GM23248 (cell line): ENCODE data around the gene NCAN. TPM values are rescaled to one million over a fixed set of nuclear protein-coding genes. Genes with fewer than 3 reads are reported as not detected.

Experiments used
- DNase-seq: peaks from one replicate; pipeline ENCODE4 v3.0.0-alpha.2; 2015
- H2AFZ ChIP-seq: fragments of 200-600 bp; sonication (generic); 2 replicates; pipeline ENCODE4 v1.6.1; 2016; ENCODE audit warnings: antibody characterized with exemption
- H3F3A ChIP-seq: fragments of 200-600 bp; sonication (generic); 2 replicates; pipeline ENCODE4 v1.6.1; 2016; ENCODE audit warnings: mild to moderate bottlenecking, antibody characterized with exemption, mixed run types; ENCODE audit not compliant: insufficient read depth
- H3K27ac ChIP-seq: fragments of 200-600 bp; sonication (generic); 2 replicates; pipeline ENCODE4 v1.5.1; 2016; ENCODE audit warnings: mild to moderate bottlenecking
- H3K27me3 ChIP-seq: fragments of 200-600 bp; sonication (generic); replicated peaks from 2 replicates; pipeline ENCODE4 v1.6.1; 2016; ENCODE audit warnings: mild to moderate bottlenecking; ENCODE audit not compliant: insufficient read depth
- H3K36me3 ChIP-seq: fragments of 200-600 bp; sonication (generic); 2 replicates; pipeline ENCODE4 v1.6.1; 2016; ENCODE audit warnings: low read depth, mild to moderate bottlenecking
- H3K4me1 ChIP-seq: fragments of 200-600 bp; sonication (generic); 2 replicates; pipeline ENCODE4 v1.6.1; 2016; ENCODE audit warnings: mild to moderate bottlenecking; ENCODE audit not compliant: insufficient read depth
- H3K4me2 ChIP-seq: fragments of 200-600 bp; sonication (generic); one replicate; pipeline ENCODE4 v1.6.1; 2016; ENCODE audit warnings: mild to moderate bottlenecking; ENCODE audit not compliant: unreplicated experiment
- H3K4me3 ChIP-seq: fragments of 200-600 bp; sonication (generic); 2 replicates; pipeline ENCODE4 v1.5.1; 2016; ENCODE audit warnings: mild to moderate bottlenecking
- H3K79me2 ChIP-seq: fragments of 200-600 bp; sonication (generic); 2 replicates; pipeline ENCODE4 v1.6.1; 2016; ENCODE audit warnings: mild to moderate bottlenecking; ENCODE audit not compliant: insufficient read depth
- H3K9ac ChIP-seq: fragments of 200-600 bp; sonication (generic); 2 replicates; pipeline ENCODE4 v1.6.1; 2016; ENCODE audit warnings: mild to moderate bottlenecking
- H3K9me2 ChIP-seq: fragments of 200-600 bp; sonication (generic); 2 replicates; pipeline ENCODE4 v1.6.1; 2016; ENCODE audit warnings: mixed run types, mild to moderate bottlenecking, moderate library complexity; ENCODE audit not compliant: insufficient read depth
- H3K9me3 ChIP-seq: fragments of 200-600 bp; sonication (generic); one replicate; pipeline ENCODE4 v1.6.1; 2017; ENCODE audit warnings: low read depth
- H4K20me1 ChIP-seq: fragments of 200-600 bp; sonication (generic); 2 replicates; pipeline ENCODE4 v1.6.0; 2016; ENCODE audit not compliant: insufficient read depth
- EZH2 ChIP-seq: fragments of 200-600 bp; sonication (generic); IDR thresholded peaks from 2 replicates; pipeline ENCODE4 v1.6.1; 2018; ENCODE audit warnings: antibody characterized with exemption, mild to moderate bottlenecking; ENCODE audit not compliant: insufficient read depth, poor library complexity, severe bottlenecking
- EZH2phosphoT487 ChIP-seq: fragments of 200-600 bp; sonication (generic); IDR thresholded peaks from 2 replicates; pipeline ENCODE4 v1.6.1; 2018; ENCODE audit warnings: antibody characterized with exemption, moderate library complexity, mild to moderate bottlenecking, low read depth; ENCODE audit not compliant: insufficient read depth
- WGBS, 2 experiments: methylation state at CpG; one replicate each; pipeline ENCODE4 v1.1.6; 2015 to 2017; ENCODE audit warnings: low lambda C conversion rate in 2 of 2, low coverage in 1 of 2; ENCODE audit errors: missing lambda C conversion rate in 2 of 2; 5-methylcytosine and 5-hydroxymethylcytosine counted together
- in situ Hi-C: fragments of 300-500 bp; cut with MboI; formaldehyde crosslinking; loops from 2 replicates; pipeline ENCODE4 v1.15.0; 2020
- polyA plus RNA-seq: library from polyadenylated mRNA; unstranded; fragments of >200 nt; fragmentation: Nextera tagmentation; extraction: Ambion mirVana; gene quantifications from 2 replicates; pipeline ENCODE4 v1.2.1, GENCODE V29; 2016
- total RNA-seq: library from RNA; depleted of rRNA; stranded (reverse); fragments of >200 nt; shearing (Covaris generic); gene quantifications from 2 replicates; pipeline ENCODE4 v1.2.3, GENCODE V29; 2014

Gene NCAN
- total and polyA plus RNA-seq, 2 experiments from 2014 or later = not detected

GRCh38 chr19:19271828-19272599 lies 60.3 kb downstream of the NCAN start:
- Histone ChIP-seq H4K20me1 (no peaks in the 10 kb centered on the region), H3F3A (no peaks in the 10 kb centered on the region), H3K36me3 (no peaks in the 10 kb centered on the region), H3K9me3 (no peaks in the 10 kb centered on the region), H3K9me2 (no peaks in the 10 kb centered on the region), H3K4me1 (no peaks in the 10 kb centered on the region), H3K9ac (no peak overlapping the region; the same call in 1 of the 2 replicates), H3K27ac (no peak overlapping the region), H3K27me3 (no peaks in the 10 kb centered on the region), H2AFZ (peak overlapping the region; percentile 65), H3K4me3 (peak overlapping the region; percentile 58), H3K79me2 (no peaks in the 10 kb centered on the region), H3K4me2 (no peak overlapping the region)
- in situ Hi-C loops = no loop called here
- DNase-seq = no peak
- no peak for TF ChIP-seq EZH2phosphoT487
- no peak for TF ChIP-seq EZH2
- WGBS, 2 experiments = 85 to 89% methylated on average over 8 of the region's 8 CpGs

DNA sequence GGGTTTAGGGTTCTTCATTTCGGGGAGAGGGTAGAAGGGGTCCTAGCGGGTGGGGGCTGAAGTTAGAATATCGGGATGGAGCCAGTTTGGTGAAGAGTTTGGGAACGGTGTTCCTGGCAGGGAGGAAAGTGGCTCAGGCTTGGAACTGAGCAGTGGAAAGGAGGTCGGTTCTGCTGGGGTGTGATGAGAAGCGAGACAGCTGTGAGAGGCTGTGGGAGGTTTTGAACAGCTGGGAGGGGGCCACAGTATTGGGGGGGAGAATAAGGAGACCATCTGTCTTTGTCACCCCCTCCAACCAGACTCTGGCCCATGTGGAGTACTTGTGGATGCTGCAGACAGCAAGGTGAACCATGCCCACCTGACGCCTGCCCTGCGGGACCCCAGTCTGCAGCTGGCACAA lies 62.4 kb downstream of the NCAN start:
- H3K4me3 ChIP-seq = no peak overlapping the region
- no peaks in the 10 kb centered on the region for H3K4me1 ChIP-seq
- in situ Hi-C loops = no loop called here
- no peaks in the 10 kb centered on the region for H3K9me3 ChIP-seq
- no peaks in the 10 kb centered on the region for H3K36me3 ChIP-seq
- no peak overlapping the region for H3K4me2 ChIP-seq
- TF ChIP-seq EZH2phosphoT487 (no peak), EZH2 (no peak)
- no peak overlapping the region for H3K27ac ChIP-seq
- 85 to 87% methylated on average over 8 of the region's 8 CpGs for WGBS, 2 experiments
- H3K79me2 ChIP-seq = no peaks in the 10 kb centered on the region
- H4K20me1 ChIP-seq = no peaks in the 10 kb centered on the region
- H3K9me2 ChIP-seq = no peaks in the 10 kb centered on the region
- no peak overlapping the region for H3K9ac ChIP-seq
- DNase-seq = no peak
- H2AFZ ChIP-seq = no peak overlapping the region
- no peaks in the 10 kb centered on the region for H3F3A ChIP-seq
- no peaks in the 10 kb centered on the region for H3K27me3 ChIP-seq

GRCh38 chr19:19274716-19275565 lies 63.2 kb downstream of the NCAN start:
- Histone ChIP-seq H3K4me1 (no peaks in the 10 kb centered on the region), H3K9me3 (no peaks in the 10 kb centered on the region), H3K9me2 (no peaks in the 10 kb centered on the region), H3K27me3 (no peaks in the 10 kb centered on the region), H3K79me2 (no peaks in the 10 kb centered on the region), H3K4me2 (no peak overlapping the region), H3F3A (no peaks in the 10 kb centered on the region), H2AFZ (no peak overlapping the region), H3K9ac (no peak overlapping the region), H3K4me3 (no peak overlapping the region), H4K20me1 (no peaks in the 10 kb centered on the region), H3K36me3 (no peaks in the 10 kb centered on the region), H3K27ac (no peak overlapping the region)
- no peak for TF ChIP-seq EZH2phosphoT487
- TF ChIP-seq EZH2 = no peak
- 84 to 88% methylated on average over 8 to 9 of the region's 9 CpGs for WGBS, 2 experiments
- DNase-seq = no peak
- in situ Hi-C loops = no loop called here

DNA sequence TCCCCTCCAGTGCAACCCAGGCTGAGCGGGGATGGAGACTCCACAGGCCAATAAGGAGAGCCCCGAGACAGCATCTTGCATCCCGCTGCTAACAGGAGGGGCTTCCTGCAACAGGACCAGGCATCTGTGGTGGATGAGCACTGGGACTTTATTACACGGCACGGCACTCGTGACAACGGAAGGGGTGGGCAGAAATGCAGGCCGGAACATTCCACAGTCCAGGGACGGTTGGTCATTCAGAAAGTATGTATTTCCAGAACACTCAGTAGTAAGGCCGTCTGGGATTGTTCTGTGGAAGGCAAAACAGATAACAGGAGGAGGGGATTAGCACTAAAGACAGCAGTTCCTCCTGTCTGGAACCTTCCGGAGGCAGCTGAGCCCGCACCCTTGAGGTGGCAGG lies 64.6 kb downstream of the NCAN start:
- H2AFZ ChIP-seq = no peak overlapping the region
- no peak overlapping the region for H3K4me3 ChIP-seq
- no peaks in the 10 kb centered on the region for H3F3A ChIP-seq
- no peaks in the 10 kb centered on the region for H3K9me2 ChIP-seq
- DNase-seq = peak; percentile 30
- H4K20me1 ChIP-seq = no peaks in the 10 kb centered on the region
- H3K9ac ChIP-seq = no peak overlapping the region
- H3K4me1 ChIP-seq = no peaks in the 10 kb centered on the region
- H3K9me3 ChIP-seq = no peaks in the 10 kb centered on the region
- in situ Hi-C loops = no loop called here
- H3K4me2 ChIP-seq = no peak overlapping the region
- H3K27ac ChIP-seq = no peak overlapping the region
- H3K27me3 ChIP-seq = no peaks in the 10 kb centered on the region
- TF ChIP-seq EZH2phosphoT487 = no peak
- no peak for TF ChIP-seq EZH2
- WGBS, 2 experiments = 74 to 78% methylated on average over 12 of the region's 12 CpGs
- H3K36me3 ChIP-seq = no peaks in the 10 kb centered on the region
- no peaks in the 10 kb centered on the region for H3K79me2 ChIP-seq
